HG03064 (cell line): Measurements from ENCODE around the gene FLRT2.

ENCODE experiments used
- ATAC-seq: cut with Tn5 transposase; IDR thresholded peaks from one replicate; pipeline ENCODE4 v1.9.1; 2021; ENCODE audit warnings: low read depth; ENCODE audit not compliant: unreplicated experiment

The FLRT2 gene

DNA sequence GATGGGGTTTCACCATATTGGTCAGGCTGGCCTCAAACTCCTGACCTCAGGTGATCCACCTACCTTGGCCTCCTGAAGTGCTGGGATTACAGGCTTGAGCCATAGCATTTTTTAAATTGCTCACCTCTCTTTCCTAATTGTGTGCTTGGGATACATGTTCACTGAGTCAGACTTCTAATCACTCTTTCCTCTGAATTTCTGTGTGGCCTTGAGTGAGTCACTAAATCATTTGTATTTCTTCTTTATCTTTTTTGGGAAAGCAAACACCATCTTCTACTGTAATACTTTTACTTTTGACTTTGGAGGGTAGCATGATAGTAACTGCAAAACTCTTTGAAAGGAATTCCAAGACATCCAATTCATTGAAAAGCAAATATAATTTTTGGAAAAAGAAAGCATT, 60.8 kb downstream of the FLRT2 start:
- no peak for ATAC-seq

- no peak for ATAC-seq
Measured at GRCh38 chr14:85594217-85594616, 64.3 kb downstream of the FLRT2 start.

DNA sequence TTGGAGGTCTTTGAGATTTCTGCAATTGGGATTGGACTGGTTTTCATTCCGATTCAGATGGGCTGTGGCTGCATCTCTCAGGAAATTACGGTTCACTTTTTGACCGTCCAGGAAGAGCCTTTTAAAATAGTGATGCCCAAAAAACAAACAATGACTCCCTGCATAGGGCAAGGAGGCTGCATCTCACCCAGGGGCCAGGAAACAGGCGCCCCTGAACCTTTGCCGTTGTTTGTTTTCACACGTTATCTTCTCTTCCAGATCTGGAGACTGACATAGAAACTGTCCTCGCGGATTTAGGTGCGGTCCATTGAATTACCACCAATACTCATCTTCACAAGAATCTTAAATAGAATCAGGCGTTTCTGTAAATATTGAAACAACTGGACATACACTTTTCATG, 66.0 kb downstream of the FLRT2 start:
- ATAC-seq, result no peak

GRCh38 chr14:85596562-85596961, 66.6 kb downstream of the FLRT2 start:
- no peak for ATAC-seq

DNA sequence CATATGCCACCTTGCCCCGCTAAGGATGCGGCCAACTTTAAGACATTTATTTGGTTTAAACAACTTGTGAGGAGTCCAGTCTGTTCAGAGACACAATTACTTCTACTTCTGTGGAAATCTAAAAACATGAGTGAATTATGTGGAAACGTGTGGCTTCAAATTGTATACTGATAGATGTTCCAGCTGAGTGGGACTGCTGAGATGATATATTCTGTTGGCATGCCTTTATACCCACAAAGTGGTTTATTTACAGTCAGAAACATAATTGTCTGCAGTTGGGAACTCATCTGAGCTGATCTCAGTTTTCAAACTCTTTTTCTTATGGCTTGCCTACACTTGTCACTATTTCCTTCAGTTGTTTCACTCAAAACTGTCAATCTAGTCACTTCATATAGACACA, 67.8 kb downstream of the FLRT2 start:
- ATAC-seq, result no peak

DNA sequence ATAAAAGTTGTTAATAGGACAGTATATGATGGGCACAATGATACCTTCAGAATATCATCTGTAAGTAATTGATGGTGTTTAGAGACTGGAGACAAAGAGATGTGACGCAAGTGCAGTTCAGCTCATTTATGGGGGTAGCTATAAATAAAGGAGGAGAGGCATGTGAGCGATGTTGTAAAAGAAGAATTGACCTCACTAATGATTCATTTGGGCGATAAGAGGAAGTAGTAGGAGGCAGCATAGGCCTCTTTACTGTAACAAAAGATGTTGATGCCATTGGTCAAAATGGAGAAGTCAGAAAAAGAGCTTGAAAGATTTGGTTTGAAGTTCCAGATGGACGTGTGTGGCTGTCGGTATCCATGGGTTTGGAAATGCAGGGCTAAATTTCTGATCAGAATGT, 70.0 kb downstream of the FLRT2 start:
- no peak for ATAC-seq

- ATAC-seq, result no peak
Measured at GRCh38 chr14:85601246-85601645, 71.3 kb downstream of the FLRT2 start.

DNA sequence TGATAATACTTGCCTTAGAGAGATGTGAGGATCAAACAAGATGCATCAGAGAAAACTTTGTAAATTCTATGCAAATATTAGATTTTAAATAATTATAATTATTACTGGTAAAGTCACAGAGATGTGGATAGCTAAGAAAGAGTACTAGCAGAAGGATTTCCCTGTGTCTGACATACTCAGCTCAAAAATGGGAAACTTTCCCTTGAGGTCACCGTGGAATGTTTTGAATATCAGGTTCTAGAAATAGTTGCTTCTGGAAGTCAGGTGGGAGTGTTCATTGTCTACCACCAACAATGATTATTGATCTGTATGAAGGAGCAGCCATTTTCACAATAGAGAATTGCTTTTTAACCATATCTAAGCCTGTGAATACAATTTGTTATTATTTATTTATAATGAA, 71.7 kb downstream of the FLRT2 start:
- ATAC-seq, result no peak

DNA sequence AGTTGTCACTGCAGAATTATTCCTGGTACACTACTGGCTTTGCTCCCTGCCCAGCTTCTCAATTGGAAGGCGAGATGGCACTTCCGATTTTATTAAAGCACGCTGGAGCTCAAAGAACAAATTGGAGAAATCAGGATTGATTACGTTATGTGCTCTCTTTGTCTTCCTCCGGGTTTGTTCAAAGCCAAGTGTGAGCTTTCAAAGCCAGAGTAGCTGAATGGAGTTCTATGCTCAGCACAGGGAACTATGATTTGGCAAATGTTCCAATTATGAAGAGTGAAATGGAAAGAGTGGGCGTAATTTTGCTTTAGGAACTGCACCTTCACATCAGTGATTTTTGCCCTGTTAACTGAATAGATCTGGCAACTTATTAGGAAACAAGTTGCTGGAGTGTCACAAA, 72.4 kb downstream of the FLRT2 start:
- no peak for ATAC-seq

DNA sequence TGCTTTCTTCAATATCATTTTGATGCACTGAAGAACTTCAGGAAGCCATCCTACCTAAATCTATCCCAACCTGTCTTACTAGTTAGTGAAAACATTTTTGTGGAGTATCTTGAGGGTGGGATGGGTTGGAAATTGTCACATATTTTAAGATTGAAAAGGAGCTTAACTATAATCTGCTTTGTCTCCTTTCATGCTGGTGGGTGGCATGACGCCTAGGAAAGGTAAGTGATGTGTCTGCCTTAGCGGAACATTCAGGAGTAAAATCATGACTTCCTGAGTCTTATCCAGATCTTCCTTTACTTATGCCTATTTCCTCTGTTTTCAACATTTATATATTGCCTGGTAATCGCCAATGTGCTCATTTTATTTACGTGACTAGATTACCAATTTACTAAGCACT, 74.1 kb downstream of the FLRT2 start:
- no peak for ATAC-seq

GRCh38 chr14:85604714-85605113, 74.8 kb downstream of the FLRT2 start:
- no peak for ATAC-seq

- no peak for ATAC-seq
Measured at GRCh38 chr14:85607651-85608081, 77.7 kb downstream of the FLRT2 start.

- ATAC-seq, result no peak
Measured at GRCh38 chr14:85613496-85613895, 83.6 kb downstream of the FLRT2 start.

GRCh38 chr14:85616386-85616885, 86.5 kb downstream of the FLRT2 start:
- ATAC-seq, result no peak

DNA sequence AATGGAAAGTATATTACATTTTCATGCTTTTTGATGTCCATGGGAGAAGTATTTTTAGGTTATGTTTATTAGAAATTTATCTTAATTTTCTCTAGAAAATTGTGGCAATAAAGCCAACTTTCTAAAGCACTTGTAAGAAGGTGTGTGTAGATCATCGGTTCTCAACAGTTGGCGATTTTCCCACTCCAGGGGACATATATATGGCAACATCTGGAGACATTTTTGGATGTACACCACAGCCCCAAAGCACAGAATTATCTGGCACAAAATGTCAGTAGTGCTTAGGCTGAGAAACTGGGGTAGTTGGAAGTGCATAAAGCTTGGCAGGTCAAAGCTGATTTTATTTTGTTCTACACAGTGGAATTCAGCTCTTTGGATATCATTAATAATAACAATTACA, 86.9 kb downstream of the FLRT2 start:
- no peak for ATAC-seq

DNA sequence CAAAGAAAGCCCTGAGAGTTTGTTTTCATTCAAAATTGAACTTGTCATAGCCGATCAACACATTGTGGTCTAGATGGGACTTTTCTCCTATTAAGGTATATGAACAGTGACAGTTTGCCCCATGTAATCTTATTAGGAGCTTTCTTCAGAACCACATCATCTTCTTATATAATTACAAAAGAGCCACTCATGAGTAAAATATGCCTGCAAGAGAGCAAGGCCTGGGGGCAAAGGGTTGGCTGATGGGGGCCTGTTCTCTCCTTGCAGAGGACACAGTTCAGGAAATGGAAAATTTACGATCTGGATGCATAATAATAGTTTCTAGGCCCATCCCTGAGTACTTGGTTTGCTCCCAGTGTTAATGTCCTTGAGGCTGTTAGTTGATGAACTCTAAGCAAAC, 87.8 kb downstream of the FLRT2 start:
- ATAC-seq, result no peak

DNA sequence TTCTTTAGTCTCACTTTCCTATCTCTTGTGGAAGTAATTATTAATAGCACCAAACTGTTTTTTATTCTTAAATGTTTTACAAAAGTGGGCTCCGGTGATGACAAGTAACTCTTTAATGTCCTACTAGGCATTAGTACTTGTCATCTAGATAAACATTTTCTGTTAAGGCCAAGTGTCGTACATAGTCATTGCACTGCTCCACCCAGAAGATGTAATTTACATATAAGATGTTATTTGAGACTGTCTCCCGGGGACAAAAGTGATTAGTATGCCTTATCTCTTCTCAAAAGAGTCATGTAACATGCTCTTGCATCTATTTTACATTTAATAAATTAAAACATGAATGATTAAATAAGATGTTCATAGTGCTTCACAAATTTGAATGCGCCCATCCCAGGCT, 88.4 kb downstream of the FLRT2 start:
- no peak for ATAC-seq

DNA sequence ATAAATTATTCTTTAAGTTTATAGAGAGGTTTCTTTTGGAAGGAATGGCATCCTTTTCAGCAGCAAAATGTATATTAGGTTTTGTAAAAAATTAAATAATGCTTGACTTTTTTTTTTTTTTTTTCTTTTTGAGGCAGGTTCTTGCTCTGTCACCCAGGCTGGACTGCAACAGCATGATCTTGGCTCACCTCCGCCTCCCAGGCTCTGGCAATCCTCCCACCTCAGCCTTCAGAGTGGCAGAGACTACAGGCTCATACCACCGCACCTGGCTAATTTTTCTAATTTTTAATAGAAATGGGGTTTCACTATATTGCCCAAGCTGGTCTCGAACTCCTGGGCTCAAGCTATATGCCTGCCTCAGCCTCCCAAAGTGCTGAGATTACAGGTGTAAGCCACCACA, 89.0 kb downstream of the FLRT2 start:
- ATAC-seq, result no peak

GRCh38 chr14:85619851-85620250, 89.9 kb downstream of the FLRT2 start:
- no peak for ATAC-seq

GRCh38 chr14:85620947-85621346, 91.0 kb downstream of the FLRT2 start:
- no peak for ATAC-seq

- no peak for ATAC-seq
Measured at GRCh38 chr14:85622106-85622505, 92.2 kb downstream of the FLRT2 start.

- no peak for ATAC-seq
Measured at GRCh38 chr14:85622986-85623685, 93.2 kb downstream of the FLRT2 start.
